D721Med (cell line): ENCODE measurements around the gene NET1.
"Not testable (repeated sequence)": the region's sequence is repeated elsewhere in the genome, so short reads cannot be mapped to it uniquely, and the experiment has no call there.

Experiments
- DNase-seq: peaks from one replicate; pipeline ENCODE4 v3.0.0; 2011; ENCODE audit warnings: low spot score; ENCODE audit not compliant: insufficient read length
- FAIRE-seq: peaks from 2 replicates; lab custom pipeline; 2011; peaks lifted over from hg19 to GRCh38; lab: Jason Lieb, UNC
- CTCF ChIP-seq: IDR thresholded peaks from 2 replicates; pipeline ENCODE4 v1.5.1; 2012; ENCODE audit warnings: mild to moderate bottlenecking, control low read depth; ENCODE audit not compliant: insufficient read depth; ENCODE audit errors: missing control alignments

Gene NET1

GRCh38 chr10:5400468-5401240 is 11.7 kb upstream of the NET1 start:
- DNase-seq, result no peak
- no peak for FAIRE-seq

GRCh38 chr10:5402798-5403197 is 9.6 kb upstream of the NET1 start:
- no peak for TF ChIP-seq CTCF
- no peak for FAIRE-seq
- DNase-seq, result no peak

More at GRCh38 chr10:5400468-5401240, 11.7 kb upstream of the NET1 start:
- TF ChIP-seq CTCF, result no peak

- no peak for DNase-seq
- no peak for FAIRE-seq
- no peak for TF ChIP-seq CTCF
Measured at GRCh38 chr10:5404208-5405041, 7.9 kb upstream of the NET1 start, which contains the start of gene TUBAL3. TUBAL3 (minus strand) TSS chr10:5404828; CDS start chr10:5404792, 36 bp downstream.

GRCh38 chr10:5406918-5407317 is 5.4 kb upstream of the NET1 start:
- DNase-seq (no peak), FAIRE-seq (no peak)
- no peak for TF ChIP-seq CTCF

- FAIRE-seq, DNase-seq: not testable (repeated sequence)
Measured at GRCh38 chr10:5410787-5411186, 1.6 kb upstream of the NET1 start.

- DNase-seq (no peak), FAIRE-seq (no peak)
- no peak for TF ChIP-seq CTCF
Measured at GRCh38 chr10:5411941-5412276, 448 bp upstream of the NET1 start.

GRCh38 chr10:5413012-5413938 is 918 bp downstream of the NET1 start:
- no peak for TF ChIP-seq CTCF
- DNase-seq, result no peak
- FAIRE-seq, result no peak
